Fibroblast of peridontal ligament (primary cell): Measurements from ENCODE around the gene YJEFN3.

Experiments used
- DNase-seq: peaks from one replicate; pipeline ENCODE4 v3.0.0-alpha.2; 2010; ENCODE audit errors: extremely low read depth

The YJEFN3 gene

DNA sequence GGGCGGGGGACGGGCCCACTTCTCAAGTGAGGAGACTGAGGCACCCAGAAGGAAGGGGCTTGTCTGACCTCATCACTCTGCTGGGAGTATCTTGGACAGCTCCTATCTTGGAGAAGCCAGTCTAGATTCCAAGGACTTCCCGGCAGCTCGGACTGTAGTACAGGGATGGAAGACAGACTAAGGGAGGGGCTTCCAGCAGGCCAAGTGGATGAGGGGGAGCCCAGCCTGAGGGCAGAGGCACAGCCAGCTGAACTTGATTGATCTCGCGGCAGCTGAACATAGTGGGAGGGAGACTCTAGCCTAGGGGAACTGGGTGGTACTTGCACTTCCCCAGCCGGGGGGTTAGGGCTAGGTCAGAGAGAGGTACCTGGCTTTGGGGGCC is 10.1 kb downstream of the YJEFN3 start:
- DNase-seq = no peak

DNA sequence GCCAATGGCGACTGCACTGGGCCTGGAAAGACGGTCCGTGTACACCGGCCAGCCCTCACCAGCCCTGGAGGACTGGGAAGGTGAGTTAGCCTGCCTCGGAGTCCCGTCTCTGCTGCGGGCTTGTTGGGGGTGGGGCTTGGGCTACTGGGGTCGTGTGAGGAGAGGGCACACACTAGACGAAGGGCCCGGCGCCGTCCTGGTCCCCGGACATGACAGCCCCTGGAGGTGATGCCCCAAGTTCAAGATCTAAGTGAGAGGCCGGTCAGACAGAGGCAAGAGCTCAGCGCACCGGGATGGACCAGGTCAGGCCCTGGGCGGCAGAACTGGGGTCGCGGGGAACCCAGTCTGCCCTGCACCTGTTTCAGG is 11.0 kb downstream of the YJEFN3 start:
- DNase-seq = no peak

DNA sequence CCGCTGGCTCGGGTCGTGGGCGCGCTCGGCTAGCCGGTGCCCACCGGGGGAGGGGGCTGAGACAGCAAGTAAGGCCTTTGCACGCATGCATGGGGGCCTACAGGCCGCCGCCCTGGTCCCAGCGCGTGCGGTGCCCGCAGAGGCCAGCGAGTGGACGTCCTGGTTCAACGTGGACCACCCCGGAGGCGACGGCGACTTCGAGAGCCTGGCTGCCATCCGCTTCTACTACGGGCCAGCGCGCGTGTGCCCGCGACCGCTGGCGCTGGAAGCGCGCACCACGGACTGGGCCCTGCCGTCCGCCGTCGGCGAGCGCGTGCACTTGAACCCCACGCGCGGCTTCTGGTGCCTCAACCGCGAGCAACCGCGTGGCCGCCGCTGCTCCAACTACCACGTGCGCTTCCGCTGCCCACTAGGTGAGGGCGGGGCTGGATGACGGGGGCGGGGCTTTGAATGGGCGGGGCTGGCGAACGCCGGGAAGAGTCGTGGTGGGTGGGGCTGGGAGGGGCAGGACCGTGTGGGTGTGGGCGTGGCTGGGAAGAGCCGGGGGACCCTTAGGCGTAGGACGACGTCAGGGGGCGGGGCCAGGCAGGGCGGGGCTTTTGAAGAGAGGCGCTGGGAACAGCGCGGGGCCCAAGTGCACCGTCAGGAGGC is 11.5 kb downstream of the YJEFN3 start:
- no peak for DNase-seq

DNA sequence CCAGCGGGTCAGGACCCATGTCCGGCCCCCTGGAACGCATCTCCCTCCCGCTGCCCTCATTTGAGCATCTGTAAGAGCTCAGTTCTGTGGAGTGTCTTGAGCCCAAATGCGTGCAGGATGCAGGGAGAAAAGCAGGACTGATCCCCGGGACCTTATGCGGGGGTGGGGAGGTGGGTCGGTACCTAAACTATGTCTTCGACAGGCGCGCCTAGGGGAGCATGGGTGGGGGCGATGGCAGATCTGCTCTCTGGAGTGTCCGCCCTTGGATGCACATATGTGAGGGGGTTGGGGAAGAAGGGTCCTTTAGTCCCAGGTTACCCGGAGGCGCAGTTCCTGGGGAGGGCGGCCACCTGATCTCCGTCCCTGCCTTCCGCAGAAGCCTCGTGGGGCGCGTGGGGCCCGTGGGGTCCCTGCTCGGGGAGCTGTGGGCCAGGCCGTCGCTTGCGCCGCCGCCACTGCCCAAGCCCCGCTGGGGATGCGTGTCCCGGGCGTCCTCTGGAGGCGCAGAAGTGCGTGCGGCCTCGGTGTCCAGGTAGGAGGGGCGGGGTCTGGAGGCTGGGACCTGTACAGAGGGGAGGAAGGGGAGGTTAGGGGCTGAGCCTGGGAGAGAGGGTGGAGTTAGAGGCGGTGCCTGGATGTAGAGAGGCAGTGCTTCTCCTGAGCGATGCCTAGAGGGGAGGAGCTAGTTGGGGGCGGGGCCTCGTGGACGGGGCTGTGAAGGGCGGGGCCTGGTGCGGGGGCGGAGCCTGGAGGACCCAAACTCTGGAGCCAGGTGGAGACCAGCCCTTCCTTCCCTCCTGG is 12.2 kb downstream of the YJEFN3 start:
- no peak for DNase-seq

DNA sequence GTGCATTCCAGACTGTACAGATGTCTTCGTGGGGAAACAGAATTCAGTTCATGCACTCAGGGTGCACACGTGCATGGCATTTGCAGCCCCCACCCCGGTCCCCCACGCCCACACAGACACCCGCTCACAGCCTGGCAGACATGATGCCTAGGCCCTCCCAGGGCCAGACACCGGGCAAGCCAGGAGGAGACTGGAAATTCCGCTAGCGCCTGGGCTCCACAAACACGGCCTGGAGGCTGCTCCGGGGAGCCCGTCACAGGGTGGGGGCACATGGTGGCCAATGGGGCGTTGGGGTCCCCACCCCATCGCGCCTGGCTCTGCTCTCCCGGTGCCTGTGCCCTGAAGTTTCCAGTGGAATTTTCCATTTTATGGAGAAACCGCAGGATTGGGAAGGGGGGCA is 12.9 kb downstream of the YJEFN3 start:
- no peak for DNase-seq

DNA sequence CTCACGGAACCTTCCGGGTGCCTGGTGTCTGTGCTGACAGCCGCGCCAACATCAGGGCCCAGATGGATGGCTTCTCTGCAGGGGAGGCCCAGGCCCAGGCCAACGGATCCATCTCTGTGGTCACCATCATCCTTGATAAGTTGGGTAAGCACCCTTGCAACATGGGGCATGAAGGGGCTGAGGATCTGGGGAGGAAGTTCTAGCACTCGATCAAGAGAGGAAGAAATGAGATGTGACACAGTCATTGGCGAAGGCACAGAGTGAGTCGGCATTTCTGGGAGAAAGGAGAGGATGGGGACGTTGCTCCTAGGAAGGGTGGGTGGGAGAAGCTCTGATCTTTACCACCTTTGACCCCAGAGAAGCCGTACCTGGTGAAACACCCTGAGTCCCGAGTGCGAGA is 13.8 kb downstream of the YJEFN3 start:
- no peak for DNase-seq

DNA sequence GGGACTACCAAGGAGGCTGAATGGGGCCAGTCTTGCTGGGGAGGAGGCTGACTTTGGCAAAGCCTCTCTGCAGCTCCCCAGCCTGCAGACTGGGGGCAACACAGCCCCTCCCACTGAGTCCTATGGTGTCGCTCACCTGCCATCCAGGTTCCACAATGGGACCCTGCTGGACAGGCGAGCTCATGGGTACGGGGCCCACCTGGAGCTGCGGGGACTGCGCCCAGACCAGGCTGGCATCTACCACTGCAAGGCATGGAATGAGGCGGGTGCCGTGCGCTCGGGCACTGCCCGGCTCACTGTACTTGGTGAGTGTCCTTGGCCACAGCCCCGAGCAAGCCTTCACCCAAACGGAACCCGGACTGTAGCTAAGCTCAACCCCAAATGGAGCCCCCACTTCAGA is 14.4 kb downstream of the YJEFN3 start:
- DNase-seq = no peak

DNA sequence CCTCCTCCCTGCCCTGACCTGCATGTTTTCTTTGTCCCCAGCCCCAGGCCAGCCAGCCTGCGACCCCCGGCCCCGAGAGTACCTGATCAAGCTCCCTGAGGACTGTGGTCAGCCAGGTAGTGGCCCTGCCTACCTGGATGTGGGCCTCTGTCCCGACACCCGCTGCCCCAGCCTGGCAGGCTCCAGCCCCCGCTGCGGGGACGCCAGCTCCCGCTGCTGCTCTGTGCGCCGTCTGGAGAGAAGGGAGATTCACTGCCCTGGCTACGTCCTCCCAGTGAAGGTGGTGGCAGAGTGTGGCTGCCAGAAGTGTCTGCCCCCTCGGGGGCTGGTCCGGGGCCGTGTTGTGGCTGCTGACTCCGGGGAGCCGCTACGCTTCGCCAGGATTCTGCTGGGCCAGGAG is 14.9 kb downstream of the YJEFN3 start:
- DNase-seq = no peak

DNA sequence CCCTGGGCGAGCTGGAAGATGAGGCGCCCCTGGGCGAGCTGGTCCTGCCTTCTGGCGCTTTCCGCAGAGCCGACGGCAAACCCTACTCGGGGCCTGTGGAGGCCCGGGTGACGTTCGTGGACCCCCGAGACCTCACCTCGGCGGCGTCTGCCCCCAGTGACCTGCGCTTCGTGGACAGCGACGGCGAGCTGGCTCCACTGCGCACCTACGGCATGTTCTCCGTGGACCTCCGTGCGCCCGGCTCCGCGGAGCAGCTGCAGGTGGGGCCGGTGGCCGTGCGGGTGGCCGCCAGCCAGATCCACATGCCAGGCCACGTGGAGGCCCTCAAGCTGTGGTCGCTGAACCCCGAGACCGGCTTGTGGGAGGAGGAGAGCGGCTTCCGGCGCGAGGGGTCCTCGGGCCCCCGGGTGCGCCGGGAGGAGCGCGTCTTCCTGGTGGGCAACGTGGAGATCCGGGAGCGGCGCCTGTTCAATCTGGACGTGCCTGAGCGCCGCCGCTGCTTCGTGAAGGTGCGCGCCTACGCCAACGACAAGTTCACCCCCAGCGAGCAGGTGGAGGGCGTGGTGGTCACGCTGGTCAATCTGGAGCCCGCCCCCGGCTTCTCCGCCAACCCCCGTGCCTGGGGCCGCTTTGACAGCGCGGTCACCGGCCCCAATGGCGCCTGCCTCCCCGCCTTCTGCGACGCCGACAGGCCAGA is 15.7 kb downstream of the YJEFN3 start:
- no peak for DNase-seq

- no peak for DNase-seq
Measured at GRCh38 chr19:19544954-19545591, 16.4 kb downstream of the YJEFN3 start.

DNA sequence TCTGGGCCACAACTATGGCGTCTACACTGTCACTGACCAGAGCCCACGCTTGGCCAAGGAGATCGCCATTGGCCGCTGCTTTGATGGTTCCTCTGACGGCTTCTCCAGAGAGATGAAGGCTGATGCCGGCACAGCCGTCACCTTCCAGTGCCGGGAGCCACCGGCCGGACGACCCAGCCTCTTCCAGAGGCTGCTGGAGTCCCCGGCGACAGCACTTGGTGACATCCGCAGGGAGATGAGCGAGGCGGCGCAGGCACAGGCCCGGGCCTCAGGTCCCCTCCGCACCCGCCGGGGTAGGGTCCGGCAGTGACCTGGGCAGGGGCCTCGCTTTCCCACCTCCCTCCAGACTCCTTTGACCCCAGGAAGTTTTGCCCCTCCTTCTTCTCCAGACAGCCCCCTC is 17.0 kb downstream of the YJEFN3 start:
- DNase-seq = no peak

DNA sequence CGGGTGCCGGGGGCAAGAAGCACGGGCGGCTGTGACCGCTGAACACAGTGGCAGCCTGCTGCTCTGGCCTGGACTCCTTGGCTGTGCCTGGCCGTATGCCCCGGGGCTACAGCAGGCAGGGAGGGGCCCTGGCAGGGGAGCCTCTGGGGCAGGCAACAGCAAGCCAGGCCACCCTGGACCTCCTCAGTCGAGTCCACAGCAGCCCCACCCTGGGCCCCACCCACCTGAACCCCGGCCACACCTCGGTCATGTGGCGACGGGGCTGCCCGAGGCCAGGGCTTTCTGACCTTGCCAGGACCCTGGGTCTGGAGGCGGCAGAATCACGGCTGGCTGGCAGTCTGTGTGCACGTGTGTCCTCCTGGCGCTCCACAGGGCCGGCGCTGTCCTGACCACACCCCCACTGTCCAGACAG is 18.0 kb downstream of the YJEFN3 start:
- DNase-seq = no peak

- no peak for DNase-seq
Measured at GRCh38 chr19:19547674-19548336, 19.1 kb downstream of the YJEFN3 start.

DNA sequence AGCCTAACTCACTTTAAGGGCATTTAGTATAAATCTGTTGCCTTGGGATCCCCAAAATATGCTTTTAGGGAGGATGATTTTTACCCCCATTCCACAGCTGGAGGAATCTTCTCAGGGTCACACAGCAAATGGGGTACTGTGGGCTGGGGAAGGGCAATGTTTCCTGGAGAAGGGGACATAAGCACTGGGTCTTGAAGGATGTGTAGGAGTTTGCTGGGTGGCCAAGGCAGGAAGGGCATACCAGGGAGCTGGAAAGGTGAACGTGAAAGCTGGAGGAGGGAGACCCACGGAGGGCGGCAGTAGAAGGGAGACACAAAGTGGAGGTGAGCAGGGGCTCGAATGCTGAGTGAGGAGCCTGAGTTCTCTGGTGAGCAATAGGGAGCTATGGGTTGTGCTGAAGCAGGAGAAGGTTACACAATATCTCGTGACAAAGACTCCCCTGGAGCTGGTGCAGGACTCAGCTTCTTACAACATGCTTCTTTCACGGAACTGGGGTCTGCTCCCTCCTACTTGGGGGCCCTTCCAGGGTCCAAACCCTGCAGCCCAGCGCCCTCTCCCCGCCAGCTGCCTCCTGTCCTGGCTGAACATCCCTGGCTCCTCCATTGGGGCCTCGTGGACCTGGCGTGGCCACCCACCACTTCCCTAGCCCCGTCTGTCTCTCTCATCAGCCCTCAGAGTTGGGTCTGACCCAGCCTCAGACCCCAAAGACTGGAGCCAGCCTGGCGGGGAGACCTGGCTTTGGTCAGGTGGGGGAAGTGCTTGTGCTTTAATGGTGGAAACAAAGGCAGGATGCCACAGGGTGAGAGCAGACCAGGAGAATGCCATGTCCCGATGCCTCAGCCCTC is 20.4 kb downstream of the YJEFN3 start:
- no peak for DNase-seq

- no peak for DNase-seq
Measured at GRCh38 chr19:19549804-19550464, 21.2 kb downstream of the YJEFN3 start.

DNA sequence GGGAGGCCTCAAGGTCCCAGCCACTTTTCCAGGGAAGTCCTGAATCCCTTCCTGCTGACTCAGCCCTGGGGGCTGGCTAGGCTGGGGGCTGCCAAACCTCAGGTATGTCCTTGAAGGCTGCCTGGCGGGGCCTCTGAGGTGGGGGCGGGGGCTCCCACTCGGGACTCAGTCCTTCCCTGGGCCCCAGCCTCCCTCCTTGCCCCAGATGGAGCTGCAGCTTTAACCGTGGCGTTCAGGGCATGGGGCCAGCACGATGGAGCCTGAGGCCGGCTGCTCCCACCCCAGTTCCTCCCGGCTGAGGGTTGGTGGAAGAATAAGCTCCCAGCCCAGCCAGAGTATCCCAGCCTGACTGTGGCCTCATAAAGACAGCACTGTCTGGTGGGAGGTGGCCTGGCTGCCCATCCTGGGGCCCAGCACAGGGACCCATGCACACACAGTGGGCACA is 21.8 kb downstream of the YJEFN3 start:
- DNase-seq = peak; percentile 20

DNA sequence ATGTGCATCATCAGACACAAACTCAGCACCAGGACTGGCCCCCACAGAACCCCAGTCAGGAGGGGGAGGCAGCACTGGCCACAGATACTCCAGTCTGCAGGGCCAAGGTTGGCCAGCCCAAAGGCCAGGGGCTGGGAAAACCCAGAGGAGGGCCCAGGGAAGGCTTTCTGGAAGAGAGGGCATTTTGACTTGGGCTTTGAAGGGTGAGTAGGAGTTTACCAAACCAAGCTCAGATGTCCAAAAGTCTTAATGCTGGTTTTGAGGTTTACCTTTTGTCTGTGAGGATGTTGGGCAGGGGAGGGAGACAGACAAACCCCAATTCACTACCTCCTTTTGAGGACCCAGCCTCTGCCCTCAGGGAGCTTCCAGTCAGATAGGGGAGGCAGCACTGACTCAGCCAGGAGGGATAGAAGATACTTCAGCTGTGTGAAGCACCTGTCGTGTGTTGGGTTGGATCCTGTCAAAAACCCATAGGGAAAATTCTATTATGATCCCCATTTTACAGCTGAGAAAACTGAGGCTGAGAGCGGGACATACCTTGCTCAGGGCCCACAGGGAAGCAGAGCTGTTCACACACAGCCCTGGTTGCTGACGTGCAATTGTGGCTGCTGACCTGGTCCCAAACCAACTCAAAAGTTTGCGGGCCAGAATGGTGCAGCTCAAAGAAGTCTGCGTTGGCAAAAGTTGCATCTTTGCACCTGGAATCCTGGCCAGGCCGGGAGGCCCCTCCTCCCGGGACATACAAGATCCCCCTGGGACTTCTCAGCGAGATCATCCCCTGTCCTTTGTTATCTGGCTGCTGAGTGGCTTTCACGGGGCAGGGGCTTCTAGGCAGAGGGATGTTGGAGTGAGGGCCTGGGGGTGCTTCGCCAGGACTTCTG is 22.5 kb downstream of the YJEFN3 start:
- DNase-seq = no peak

GRCh38 chr19:19551853-19552192 is 23.1 kb downstream of the YJEFN3 start:
- peak; percentile 54 for DNase-seq

DNA sequence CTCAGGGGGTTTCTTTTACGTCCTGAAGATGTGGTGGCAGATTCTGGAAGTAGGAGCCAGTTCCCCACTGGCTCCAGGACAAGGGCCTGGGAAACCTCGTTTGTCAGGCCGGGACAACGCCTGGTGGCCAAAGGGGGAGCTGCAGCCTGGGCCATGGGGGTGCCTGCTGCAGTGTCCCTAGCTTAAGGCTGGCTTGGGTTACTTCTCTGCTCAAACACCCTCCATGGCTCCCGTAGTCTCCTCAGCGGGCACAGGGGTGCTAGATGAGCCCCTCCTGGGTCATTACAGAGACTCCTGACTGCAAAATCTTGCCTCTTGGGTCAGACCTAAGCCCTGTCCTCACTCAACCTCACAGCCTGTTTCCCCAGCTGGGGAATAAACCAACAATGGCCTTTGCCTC is 24.1 kb downstream of the YJEFN3 start:
- no peak for DNase-seq

- no peak for DNase-seq
Measured at GRCh38 chr19:19553670-19554069, 25.0 kb downstream of the YJEFN3 start.
